HepG2 (cell line): ENCODE measurements around the gene CMTM2. TPM values are rescaled to one million over a fixed set of nuclear protein-coding genes. Genes with fewer than 3 reads are reported as not detected.
A peak's percentile ranks its signal among the peaks of the same experiment; 100 is the strongest.

Experiments
- ATF3 ChIP-seq: sonication (generic); formaldehyde crosslinking; IDR thresholded peaks from 2 replicates; pipeline ENCODE4 v1.4.0; 2020; ENCODE audit warnings: missing genetic modification reagents
- FIP1L1 ChIP-seq: fragments of 200-400 bp; formaldehyde crosslinking; IDR thresholded peaks from 2 replicates; pipeline ENCODE4 v1.6.1; 2018; ENCODE audit warnings: low read depth, mild to moderate bottlenecking, low read length, moderate library complexity, borderline replicate concordance; ENCODE audit not compliant: insufficient read depth
- JARID2 ChIP-seq: sonication (generic); formaldehyde crosslinking; IDR thresholded peaks from 2 replicates; pipeline ENCODE4 v1.8.1; 2023; ENCODE audit warnings: missing genetic modification reagents, inconsistent platforms; ENCODE audit not compliant: insufficient replicate concordance
- KLF12 ChIP-seq: sonication (generic); formaldehyde crosslinking; IDR thresholded peaks from 2 replicates; pipeline ENCODE4 v1.4.0; 2020; ENCODE audit warnings: missing genetic modification reagents, borderline replicate concordance
- NR2F2 ChIP-seq: IDR thresholded peaks from 2 replicates; pipeline ENCODE4 v1.6.1; 2012; ENCODE audit warnings: low read depth, inconsistent platforms, borderline replicate concordance
- NRL ChIP-seq: sonication (generic); formaldehyde crosslinking; IDR thresholded peaks from 2 replicates; pipeline ENCODE4 v1.5.0; 2020; ENCODE audit warnings: missing genetic modification reagents, mild to moderate bottlenecking, moderate library complexity, borderline replicate concordance
- ZBTB39 ChIP-seq: sonication (generic); formaldehyde crosslinking; IDR thresholded peaks from 2 replicates; pipeline ENCODE4 v1.5.0; 2020; ENCODE audit warnings: missing genetic modification reagents
- ZNF646 ChIP-seq: sonication (generic); formaldehyde crosslinking; IDR thresholded peaks from 2 replicates; pipeline ENCODE4 v1.9.0; 2021; ENCODE audit warnings: mild to moderate bottlenecking, missing genetic modification reagents
- ZNF784 ChIP-seq: sonication (generic); formaldehyde crosslinking; IDR thresholded peaks from 2 replicates; pipeline ENCODE4 v1.5.1; 2020; ENCODE audit warnings: missing genetic modification reagents, mild to moderate bottlenecking, borderline replicate concordance
- ZXDC ChIP-seq: sonication (generic); formaldehyde crosslinking; IDR thresholded peaks from 2 replicates; pipeline ENCODE4 v1.5.0; 2020; ENCODE audit warnings: mild to moderate bottlenecking, missing genetic modification reagents
- polyA plus RNA-seq, 8 experiments: library from polyadenylated mRNA; depleted of rRNA in 3 of 8; stranded (reverse) in 7 of 8; unstranded in 1 of 8; fragments of >200 nt; fragmentation: Illumina TruSeq in 4 of 8; extraction: Trizol in 4 of 8; gene quantifications; 2 replicates each; pipeline versions ENCODE4 v1.2.1 to v1.2.3, GENCODE V29; 2011 to 2016; ENCODE audit warnings: low read depth in 4 of 8, missing spikeins in 1 of 8, mixed read lengths in 1 of 8; ENCODE audit not compliant: insufficient read depth in 1 of 8
- total RNA-seq, 5 experiments: library from RNA; depleted of rRNA; stranded (reverse); fragments of >200 nt; fragmentation: Illumina TruSeq; extraction: Trizol; gene quantifications; 2 replicates each; pipeline ENCODE4 v1.2.3, GENCODE V29; 2016; ENCODE audit warnings: low read depth in 1 of 5
- TF ChIP-seq, protein P1 (sequence below): sonication (generic); formaldehyde crosslinking; IDR thresholded peaks from 2 replicates; pipeline ENCODE4 v1.4.0; 2020; ENCODE audit warnings: missing genetic modification reagents

CMTM2 gene
- total and polyA plus RNA-seq, 2 of the 13 experiments (the other 11 are each of a cell fraction or from before 2014, with no cell fraction given): not detected

GRCh38 chr16:66608241-66609138 is 29.2 kb downstream of the CMTM2 start (continued):
- TF ChIP-seq ZNF646 (CRISPR knock-in tag) (no peak; the same call in 1 of the 2 replicates), JARID2 (CRISPR knock-in tag) (no peak), FIP1L1 (no peak), ZNF784 (CRISPR knock-in tag) (0 out of 2 replicates have a peak, but pooled peaks have one; percentile 75), ATF3 (peak; percentile 47; the same call in 1 of the 2 replicates), NR2F2 (no peak), NRL (CRISPR knock-in tag) (peak; percentile 90; the same call in 1 of the 2 replicates), ZXDC (CRISPR knock-in tag) (no peak), KLF12 (CRISPR knock-in tag) (0 out of 2 replicates have a peak, but pooled peaks have one; percentile 56), ZBTB39 (CRISPR knock-in tag) (no peak)
- TF ChIP-seq, protein P1, sequence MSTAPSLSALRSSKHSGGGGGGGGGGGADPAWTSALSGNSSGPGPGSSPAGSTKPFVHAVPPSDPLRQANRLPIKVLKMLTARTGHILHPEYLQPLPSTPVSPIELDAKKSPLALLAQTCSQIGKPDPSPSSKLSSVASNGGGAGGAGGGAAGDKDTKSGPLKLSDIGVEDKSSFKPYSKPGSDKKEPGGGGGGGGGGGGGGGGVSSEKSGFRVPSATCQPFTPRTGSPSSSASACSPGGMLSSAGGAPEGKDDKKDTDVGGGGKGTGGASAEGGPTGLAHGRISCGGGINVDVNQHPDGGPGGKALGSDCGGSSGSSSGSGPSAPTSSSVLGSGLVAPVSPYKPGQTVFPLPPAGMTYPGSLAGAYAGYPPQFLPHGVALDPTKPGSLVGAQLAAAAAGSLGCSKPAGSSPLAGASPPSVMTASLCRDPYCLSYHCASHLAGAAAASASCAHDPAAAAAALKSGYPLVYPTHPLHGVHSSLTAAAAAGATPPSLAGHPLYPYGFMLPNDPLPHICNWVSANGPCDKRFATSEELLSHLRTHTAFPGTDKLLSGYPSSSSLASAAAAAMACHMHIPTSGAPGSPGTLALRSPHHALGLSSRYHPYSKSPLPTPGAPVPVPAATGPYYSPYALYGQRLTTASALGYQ (CRISPR knock-in tag): no peak
